OCI-LY1 (cell line): ENCODE results near the gene SNRNP200.

Experiments
- EZH2 ChIP-seq: fragments of 200-600 bp; sonication (generic), shearing (Covaris generic); IDR thresholded peaks from 2 replicates; pipeline ENCODE4 v1.8.0; 2017; ENCODE audit warnings: borderline replicate concordance, mixed run types, mild to moderate bottlenecking, antibody characterized with exemption, low read length, moderate library complexity, mixed read lengths
- TF ChIP-seq, protein P1 (sequence below): fragments of 200-600 bp; sonication (generic), shearing (Covaris generic); IDR thresholded peaks from 2 replicates; pipeline ENCODE4 v1.5.1; 2017; ENCODE audit warnings: mild to moderate bottlenecking, antibody characterized with exemption, low read length, moderate library complexity, mixed read lengths

DNA sequence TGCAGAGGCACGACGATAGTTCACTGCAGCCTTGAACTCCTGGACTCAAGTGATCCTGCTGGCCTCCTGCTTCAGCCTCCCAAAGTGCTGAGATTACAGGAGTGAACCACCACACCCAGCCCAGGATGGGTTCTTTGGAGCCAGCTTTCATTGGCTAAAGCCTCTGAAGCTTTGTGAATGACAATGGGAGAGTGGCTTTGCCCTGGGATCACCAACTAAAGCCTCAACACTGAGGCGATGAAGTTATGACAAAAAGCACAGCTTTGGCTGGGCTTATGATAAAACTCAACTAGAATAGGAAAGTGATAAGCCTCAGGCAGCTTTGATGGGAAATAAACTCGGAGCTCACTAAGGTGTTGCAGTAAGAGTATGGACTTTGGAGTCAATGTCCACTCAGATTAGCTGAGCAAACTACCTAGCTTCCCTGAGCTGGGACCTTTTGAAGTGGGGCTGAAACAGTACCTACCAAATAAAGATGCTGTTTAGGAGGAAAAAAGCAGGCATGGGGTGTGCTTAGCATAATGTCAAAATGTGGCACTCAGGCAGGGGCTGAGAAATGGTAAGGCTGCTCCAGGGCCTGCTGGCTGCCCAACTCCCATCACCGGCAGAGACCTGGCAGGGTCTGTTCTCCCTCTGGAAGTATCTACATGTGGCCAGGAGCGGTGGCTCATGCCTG, 43.9 kb downstream of the SNRNP200 start:
- TF ChIP-seq, protein P1, sequence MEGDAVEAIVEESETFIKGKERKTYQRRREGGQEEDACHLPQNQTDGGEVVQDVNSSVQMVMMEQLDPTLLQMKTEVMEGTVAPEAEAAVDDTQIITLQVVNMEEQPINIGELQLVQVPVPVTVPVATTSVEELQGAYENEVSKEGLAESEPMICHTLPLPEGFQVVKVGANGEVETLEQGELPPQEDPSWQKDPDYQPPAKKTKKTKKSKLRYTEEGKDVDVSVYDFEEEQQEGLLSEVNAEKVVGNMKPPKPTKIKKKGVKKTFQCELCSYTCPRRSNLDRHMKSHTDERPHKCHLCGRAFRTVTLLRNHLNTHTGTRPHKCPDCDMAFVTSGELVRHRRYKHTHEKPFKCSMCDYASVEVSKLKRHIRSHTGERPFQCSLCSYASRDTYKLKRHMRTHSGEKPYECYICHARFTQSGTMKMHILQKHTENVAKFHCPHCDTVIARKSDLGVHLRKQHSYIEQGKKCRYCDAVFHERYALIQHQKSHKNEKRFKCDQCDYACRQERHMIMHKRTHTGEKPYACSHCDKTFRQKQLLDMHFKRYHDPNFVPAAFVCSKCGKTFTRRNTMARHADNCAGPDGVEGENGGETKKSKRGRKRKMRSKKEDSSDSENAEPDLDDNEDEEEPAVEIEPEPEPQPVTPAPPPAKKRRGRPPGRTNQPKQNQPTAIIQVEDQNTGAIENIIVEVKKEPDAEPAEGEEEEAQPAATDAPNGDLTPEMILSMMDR, result no peak
- no peak for TF ChIP-seq EZH2
